Nephron (organoid): ENCODE data around the gene PROB1.
A peak's percentile ranks its signal among the peaks of the same experiment; 100 is the strongest.

Experiments
- H3K27ac Mint-ChIP-seq, 3 experiments: 2 replicates each; pipeline ENCODE4 v1.8.0; 2020; ENCODE audit warnings: mixed read lengths in 3 of 3, mild to moderate bottlenecking in 2 of 3, moderate library complexity in 1 of 3
- H3K27me3 Mint-ChIP-seq: 2 replicates; pipeline ENCODE4 v1.8.0; 2021; ENCODE audit warnings: low read depth, mild to moderate bottlenecking, moderate library complexity, mixed read lengths
- H3K36me3 Mint-ChIP-seq: 2 replicates; pipeline ENCODE4 v1.8.0; 2020; ENCODE audit warnings: low read depth, mixed read lengths
- H3K4me1 Mint-ChIP-seq: 2 replicates; pipeline ENCODE4 v1.8.0; 2020; ENCODE audit warnings: mixed read lengths
- H3K4me3 Mint-ChIP-seq, 3 experiments: 2 replicates each; pipeline ENCODE4 v1.8.0; 2020; ENCODE audit warnings: mild to moderate bottlenecking in 3 of 3, mixed read lengths in 3 of 3, moderate library complexity in 2 of 3
- H3K9me3 Mint-ChIP-seq: 2 replicates; pipeline ENCODE4 v1.8.0; 2020; ENCODE audit warnings: mixed read lengths
- TF ChIP-seq, protein P1 (sequence below), 3 experiments: fragments of 200-600 bp; sonication (generic); IDR thresholded peaks; one replicate each; pipeline ENCODE4 v1.5.0; 2021; ENCODE audit warnings: antibody characterized with exemption in 3 of 3; ENCODE audit not compliant: unreplicated experiment in 3 of 3

PROB1 gene

DNA sequence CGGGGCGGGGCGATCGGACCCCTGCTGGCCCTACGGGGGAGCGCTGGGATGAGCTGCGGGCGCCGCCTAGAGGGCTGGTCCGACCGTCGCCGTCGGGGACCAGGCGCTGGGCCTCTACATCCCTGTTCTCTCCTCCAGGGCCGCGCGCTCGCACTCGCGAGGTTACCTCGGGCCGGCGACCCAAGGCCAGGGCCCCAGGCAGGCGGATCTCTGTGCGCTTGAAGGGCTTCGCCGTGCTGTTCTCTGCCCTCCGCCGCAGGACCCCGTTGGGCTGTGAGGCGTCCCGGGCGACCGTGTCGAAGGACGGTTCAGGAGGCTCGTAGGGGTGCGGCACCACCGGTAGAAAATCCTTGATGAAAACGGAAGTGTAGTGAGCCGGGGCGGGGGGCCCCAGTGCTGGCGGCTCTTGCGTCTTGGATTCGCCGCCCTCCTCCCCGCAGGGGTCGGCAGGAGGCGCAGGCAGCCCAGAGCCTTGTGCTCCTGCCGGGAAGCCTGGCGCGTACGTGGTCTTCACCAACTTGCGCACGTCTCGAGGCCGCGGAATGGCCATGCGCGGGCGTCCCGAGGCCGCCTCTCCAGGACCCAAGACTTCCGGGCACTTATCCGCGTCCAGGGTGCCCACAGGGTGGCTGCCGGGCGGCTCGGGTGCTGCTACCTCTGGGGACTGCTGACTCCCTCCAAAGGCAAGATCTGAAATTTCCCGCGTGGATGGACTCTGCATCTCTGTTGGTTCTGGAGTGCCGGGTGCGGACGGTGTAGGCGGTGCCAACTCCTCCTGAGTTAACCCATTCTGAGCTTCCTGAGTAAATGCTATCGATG, 2.0 kb downstream of the PROB1 start:
- Mint-ChIP-seq H3K36me3 (peaks cover 2% of the 10 kb centered on the region), H3K27ac (no peak overlapping the region), H3K27me3 (peaks cover 38% of the 10 kb centered on the region), H3K4me3 (peak overlapping the region; percentile 82 to 89 (median 85)), H3K9me3 (no peaks in the 10 kb centered on the region), H3K4me1 (peaks cover 27% of the 10 kb centered on the region)
- TF ChIP-seq, protein P1, sequence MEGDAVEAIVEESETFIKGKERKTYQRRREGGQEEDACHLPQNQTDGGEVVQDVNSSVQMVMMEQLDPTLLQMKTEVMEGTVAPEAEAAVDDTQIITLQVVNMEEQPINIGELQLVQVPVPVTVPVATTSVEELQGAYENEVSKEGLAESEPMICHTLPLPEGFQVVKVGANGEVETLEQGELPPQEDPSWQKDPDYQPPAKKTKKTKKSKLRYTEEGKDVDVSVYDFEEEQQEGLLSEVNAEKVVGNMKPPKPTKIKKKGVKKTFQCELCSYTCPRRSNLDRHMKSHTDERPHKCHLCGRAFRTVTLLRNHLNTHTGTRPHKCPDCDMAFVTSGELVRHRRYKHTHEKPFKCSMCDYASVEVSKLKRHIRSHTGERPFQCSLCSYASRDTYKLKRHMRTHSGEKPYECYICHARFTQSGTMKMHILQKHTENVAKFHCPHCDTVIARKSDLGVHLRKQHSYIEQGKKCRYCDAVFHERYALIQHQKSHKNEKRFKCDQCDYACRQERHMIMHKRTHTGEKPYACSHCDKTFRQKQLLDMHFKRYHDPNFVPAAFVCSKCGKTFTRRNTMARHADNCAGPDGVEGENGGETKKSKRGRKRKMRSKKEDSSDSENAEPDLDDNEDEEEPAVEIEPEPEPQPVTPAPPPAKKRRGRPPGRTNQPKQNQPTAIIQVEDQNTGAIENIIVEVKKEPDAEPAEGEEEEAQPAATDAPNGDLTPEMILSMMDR (IDR thresholded peaks at IDR 0.05; ENCODE audit: unreplicated experiment in 3 of 3), result peak; percentile 60 to 73 (median 63)

GRCh38 chr5:139392324-139392677, 2.6 kb downstream of the PROB1 start:
- TF ChIP-seq, protein P1 (IDR thresholded peaks at IDR 0.05; ENCODE audit: unreplicated experiment in 3 of 3), result no peak

GRCh38 chr5:139391570-139392323, 3.2 kb downstream of the PROB1 start:
- H3K27me3 Mint-ChIP-seq, result peaks cover 38% of the 10 kb centered on the region
- peak overlapping the region in 1 of 3 experiments; percentile 13 for H3K27ac Mint-ChIP-seq
- TF ChIP-seq, protein P1 (IDR thresholded peaks at IDR 0.05; ENCODE audit: unreplicated experiment in 3 of 3), result no peak
- H3K4me1 Mint-ChIP-seq, result peaks cover 18% of the 10 kb centered on the region
- no peaks in the 10 kb centered on the region for H3K36me3 Mint-ChIP-seq
- peak overlapping the region; percentile 65 to 78 (median 70) for H3K4me3 Mint-ChIP-seq
- no peaks in the 10 kb centered on the region for H3K9me3 Mint-ChIP-seq

More at GRCh38 chr5:139392324-139392677, 2.6 kb downstream of the PROB1 start:
- Mint-ChIP-seq H3K4me1 (peaks cover 24% of the 10 kb centered on the region), H3K36me3 (no peaks in the 10 kb centered on the region), H3K27ac (no peak overlapping the region), H3K9me3 (no peaks in the 10 kb centered on the region), H3K27me3 (peaks cover 38% of the 10 kb centered on the region), H3K4me3 (no peak overlapping the region)

DNA sequence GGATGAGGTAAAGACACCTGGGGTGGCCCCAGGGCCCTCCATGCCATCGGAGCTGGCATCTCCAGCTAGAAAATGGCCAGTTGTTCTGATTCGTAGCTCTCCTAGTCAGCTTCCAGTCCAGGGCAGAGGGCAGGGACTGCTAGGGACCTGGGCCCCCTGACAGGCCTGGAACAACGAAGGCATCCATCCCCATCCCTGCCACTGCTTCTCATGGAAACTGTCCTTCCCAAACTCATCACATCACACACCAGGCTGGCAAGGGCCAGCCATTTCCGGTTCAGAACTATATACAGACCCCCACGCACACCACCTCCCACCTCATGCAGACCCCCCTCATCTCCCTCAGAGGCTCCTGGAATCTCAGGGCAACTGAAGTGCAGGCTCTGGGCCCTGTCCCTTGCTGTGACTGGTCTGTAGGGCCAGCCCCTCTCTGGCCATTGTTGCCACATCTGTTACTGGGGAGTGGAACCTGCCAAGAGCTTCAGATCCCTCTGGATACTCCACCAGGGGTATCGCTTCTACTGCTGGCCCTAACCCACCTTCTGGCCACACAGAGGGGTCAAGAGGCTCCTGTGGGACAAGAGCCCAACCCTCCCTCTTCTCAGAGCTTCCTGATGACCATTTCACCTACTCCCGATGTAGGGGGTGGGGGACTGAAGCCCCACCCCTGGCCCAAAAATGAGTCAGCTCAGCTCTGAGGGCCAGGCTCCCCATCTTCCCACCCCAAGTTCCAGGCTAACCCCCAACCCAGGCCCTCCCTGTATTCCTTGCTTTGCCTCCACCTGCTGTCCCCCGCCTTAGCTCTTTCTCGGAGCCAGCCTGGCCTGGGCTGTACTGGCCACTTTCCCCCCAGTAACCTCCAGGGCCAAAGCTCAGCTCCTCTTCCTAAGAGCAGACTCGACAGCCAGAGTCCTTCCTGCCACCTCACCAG, 4.0 kb downstream of the PROB1 start:
- Mint-ChIP-seq H3K36me3 (no peaks in the 10 kb centered on the region), H3K27me3 (peaks cover 33% of the 10 kb centered on the region), H3K27ac (no peak overlapping the region), H3K4me1 (peaks cover 11% of the 10 kb centered on the region), H3K4me3 (peak overlapping the region in 2 of 3 experiments; percentile 65 to 78), H3K9me3 (no peaks in the 10 kb centered on the region)
- TF ChIP-seq, protein P1 (IDR thresholded peaks at IDR 0.05; ENCODE audit: unreplicated experiment in 3 of 3), result no peak

DNA sequence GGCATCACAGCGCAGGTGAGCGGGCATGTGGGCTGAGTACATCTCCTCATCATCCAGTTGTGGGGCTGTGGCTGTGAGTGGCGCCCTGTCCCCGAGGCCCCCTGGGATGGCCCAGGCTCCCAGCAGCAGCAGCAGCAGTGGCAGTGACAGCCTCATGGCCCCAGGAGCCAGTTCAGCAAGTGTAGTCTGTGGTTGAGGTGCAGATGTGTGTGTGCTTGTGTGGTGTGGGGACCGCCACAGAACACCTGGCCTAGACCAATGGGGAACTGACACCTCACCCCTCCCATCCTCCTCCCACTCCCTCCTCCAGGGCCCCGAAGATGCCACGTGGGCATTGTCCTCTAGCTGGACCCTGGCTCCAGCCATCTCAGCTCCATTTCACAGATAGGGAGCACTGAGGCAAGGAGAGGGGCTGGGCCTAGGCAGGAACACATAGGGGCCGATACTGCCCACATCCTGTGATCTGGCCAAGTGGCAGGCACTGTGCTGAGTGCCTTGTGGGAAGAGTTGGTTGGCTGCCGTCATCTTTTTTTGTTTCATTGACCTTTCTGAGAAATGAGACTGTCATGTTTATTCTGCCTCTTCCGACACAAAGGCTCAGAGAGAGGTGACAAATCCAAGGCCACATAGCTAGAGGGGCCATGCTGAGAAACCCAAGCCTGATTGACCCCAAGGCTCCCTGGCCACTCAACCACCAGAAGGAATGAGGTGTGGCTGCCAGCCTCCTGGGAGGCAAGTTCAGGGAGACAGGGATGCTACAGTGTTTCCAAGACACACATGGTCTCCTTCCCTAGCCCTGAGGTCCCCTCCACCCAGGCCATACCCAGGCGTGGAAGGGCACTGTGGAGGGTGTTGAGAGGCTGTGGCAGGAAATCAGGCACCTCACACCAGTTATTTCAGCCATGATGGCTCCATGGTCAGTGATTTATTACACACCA, 4.9 kb downstream of the PROB1 start, which contains the start of gene MZB1:
Gene MZB1 (minus strand): TSS at position 213 of the 938 bp plus-strand sequence. CDS start 57 bp downstream, at position 156.
- H3K27me3 Mint-ChIP-seq, result peaks cover 24% of the 10 kb centered on the region
- H3K9me3 Mint-ChIP-seq, result no peaks in the 10 kb centered on the region
- no peaks in the 10 kb centered on the region for H3K36me3 Mint-ChIP-seq
- TF ChIP-seq, protein P1 (IDR thresholded peaks at IDR 0.05; ENCODE audit: unreplicated experiment in 3 of 3), result no peak
- H3K27ac Mint-ChIP-seq, result no peak within 1 kb of the TSS
- peaks cover 10% of the 10 kb centered on the region for H3K4me1 Mint-ChIP-seq
- H3K4me3 Mint-ChIP-seq, result peak within 1 kb of the TSS in 2 of 3 experiments; percentile 16 to 65
